ENCODE results near the gene NARF. TPM values are rescaled to one million over a fixed set of nuclear protein-coding genes. Genes with fewer than 3 reads are reported as not detected.

The NARF gene
- total RNA-seq, 2 experiments from 2014 or later = 75.0 to 151 TPM

DNA sequence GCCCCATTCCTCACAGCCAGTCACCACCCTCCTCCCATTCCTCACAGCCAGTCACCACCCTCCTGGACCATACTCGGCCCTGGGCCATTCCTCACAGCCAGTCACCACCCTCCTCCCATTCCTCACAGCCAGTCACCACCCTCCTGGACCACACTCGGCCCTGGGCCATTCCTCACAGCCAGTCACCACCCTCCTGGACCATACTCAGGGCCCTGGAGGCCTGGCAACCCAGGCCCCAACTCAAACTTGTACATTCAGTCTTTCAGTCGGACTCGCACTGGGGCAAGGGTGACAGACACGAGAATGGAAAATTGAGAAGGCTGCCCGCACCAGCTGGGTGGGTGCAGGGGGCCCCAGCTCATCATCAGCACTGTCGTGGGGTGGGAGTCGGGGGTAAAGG is 30.6 kb downstream of the NARF start:
- BruUV-seq (replicated peaks) = no TSS peak
- Histone ChIP-seq H3K27ac (ENCODE audit: low read depth, low read length, poor library complexity, severe bottlenecking) (no peak overlapping the region), H3K4me1 (ENCODE audit: insufficient read depth, low read length, poor library complexity, severe bottlenecking) (peaks cover 29% of the 10 kb centered on the region), H3K4me2 (ENCODE audit: low read length) (no peak overlapping the region), H3K9me2 (ENCODE audit: insufficient read depth, low read length) (no peaks in the 10 kb centered on the region), H4K20me1 (ENCODE audit: insufficient read depth, low read length) (no peaks in the 10 kb centered on the region), H3K79me2 (ENCODE audit: insufficient read depth, low read depth, low read length) (no peaks in the 10 kb centered on the region), H3K9me3 (ENCODE audit: low read length) (no peaks in the 10 kb centered on the region), H2AFZ (ENCODE audit: low read length) (no peak overlapping the region), H3K4me3 (ENCODE audit: low read depth, low read length, poor library complexity, severe bottlenecking) (no peak overlapping the region), H3K36me3 (ENCODE audit: insufficient read depth, low read length) (peaks cover 48% of the 10 kb centered on the region)
- POLR2A ChIA-PET = interaction anchor here (0.6 kb wide), 1 partner anchor 57 kb away, joined by 3 read pairs; no protein-coding TSS in a partner anchor
- CTCF ChIA-PET (ENCODE audit: unreplicated experiment) = no interaction called here
- intact Hi-C loops (cut with micrococcal nuclease; ENCODE audit: unreplicated experiment) = no loop called here
- TF ChIP-seq, protein P1, sequence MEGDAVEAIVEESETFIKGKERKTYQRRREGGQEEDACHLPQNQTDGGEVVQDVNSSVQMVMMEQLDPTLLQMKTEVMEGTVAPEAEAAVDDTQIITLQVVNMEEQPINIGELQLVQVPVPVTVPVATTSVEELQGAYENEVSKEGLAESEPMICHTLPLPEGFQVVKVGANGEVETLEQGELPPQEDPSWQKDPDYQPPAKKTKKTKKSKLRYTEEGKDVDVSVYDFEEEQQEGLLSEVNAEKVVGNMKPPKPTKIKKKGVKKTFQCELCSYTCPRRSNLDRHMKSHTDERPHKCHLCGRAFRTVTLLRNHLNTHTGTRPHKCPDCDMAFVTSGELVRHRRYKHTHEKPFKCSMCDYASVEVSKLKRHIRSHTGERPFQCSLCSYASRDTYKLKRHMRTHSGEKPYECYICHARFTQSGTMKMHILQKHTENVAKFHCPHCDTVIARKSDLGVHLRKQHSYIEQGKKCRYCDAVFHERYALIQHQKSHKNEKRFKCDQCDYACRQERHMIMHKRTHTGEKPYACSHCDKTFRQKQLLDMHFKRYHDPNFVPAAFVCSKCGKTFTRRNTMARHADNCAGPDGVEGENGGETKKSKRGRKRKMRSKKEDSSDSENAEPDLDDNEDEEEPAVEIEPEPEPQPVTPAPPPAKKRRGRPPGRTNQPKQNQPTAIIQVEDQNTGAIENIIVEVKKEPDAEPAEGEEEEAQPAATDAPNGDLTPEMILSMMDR (conservative IDR thresholded peaks at IDR 0.05; ENCODE audit: low read length) = no peak
- TF ChIP-seq EZH2phosphoT487 (IDR thresholded peaks at IDR 0.05; ENCODE audit: borderline replicate concordance, low read depth, low read length) = no peak
- no peak for DNase-seq (ENCODE audit: low spot score)

DNA sequence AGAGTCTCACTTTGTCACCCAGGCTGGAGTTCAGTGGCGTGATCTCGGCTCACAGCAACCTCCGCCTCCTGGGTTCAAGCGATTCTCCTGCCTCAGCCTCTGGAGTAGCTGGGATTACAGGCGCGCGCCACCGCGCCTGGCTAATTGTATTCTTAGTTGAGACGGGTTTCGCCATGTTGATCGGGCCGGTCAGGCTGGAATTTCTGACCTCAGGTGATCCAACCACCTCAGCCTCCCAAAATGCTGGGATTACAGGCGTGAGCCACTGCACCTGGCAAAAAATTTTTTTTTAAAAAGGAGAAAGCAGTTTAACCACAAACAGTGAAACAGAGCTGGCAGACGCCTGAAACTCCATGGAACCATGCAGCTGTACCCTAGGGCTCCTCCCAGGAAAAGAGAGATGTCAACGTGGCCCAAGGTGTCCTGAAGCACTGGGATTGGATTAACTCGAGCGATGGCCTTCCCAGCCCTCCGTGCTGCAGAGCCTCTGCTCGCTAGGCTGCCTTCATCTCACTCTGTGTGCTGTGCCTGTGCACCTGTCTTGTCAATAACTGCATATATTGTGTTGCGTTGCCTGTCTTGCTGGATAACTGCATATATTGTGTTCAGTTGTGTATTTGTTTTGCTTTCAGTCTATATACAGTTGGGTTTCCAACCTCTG is 31.4 kb downstream of the NARF start:
- ChIA-PET CTCF (ENCODE audit: unreplicated experiment) (no interaction called here), POLR2A (interaction anchor here (0.6 kb wide), 2 partner anchors 56 to 156 kb away, joined by 3 to 7 read pairs; no protein-coding TSS in a partner anchor)
- TF ChIP-seq, protein P1 (conservative IDR thresholded peaks at IDR 0.05; ENCODE audit: low read length) = no peak
- TF ChIP-seq EZH2phosphoT487 (IDR thresholded peaks at IDR 0.05; ENCODE audit: borderline replicate concordance, low read depth, low read length) = no peak
- Histone ChIP-seq H3K79me2 (ENCODE audit: insufficient read depth, low read depth, low read length) (no peaks in the 10 kb centered on the region), H3K36me3 (ENCODE audit: insufficient read depth, low read length) (peaks cover 39% of the 10 kb centered on the region), H3K9me3 (ENCODE audit: low read length) (no peaks in the 10 kb centered on the region), H2AFZ (ENCODE audit: low read length) (no peak overlapping the region), H3K27ac (ENCODE audit: low read depth, low read length, poor library complexity, severe bottlenecking) (peak overlapping the region; percentile 59), H3K9me2 (ENCODE audit: insufficient read depth, low read length) (no peaks in the 10 kb centered on the region), H3K4me3 (ENCODE audit: low read depth, low read length, poor library complexity, severe bottlenecking) (peak overlapping the region; percentile 8), H3K4me2 (ENCODE audit: low read length) (peak overlapping the region; percentile 49), H4K20me1 (ENCODE audit: insufficient read depth, low read length) (no peaks in the 10 kb centered on the region), H3K4me1 (ENCODE audit: insufficient read depth, low read length, poor library complexity, severe bottlenecking) (peaks cover 34% of the 10 kb centered on the region)
- DNase-seq (ENCODE audit: low spot score) = no peak
- BruUV-seq (replicated peaks) = no TSS peak
- intact Hi-C loops (cut with micrococcal nuclease; ENCODE audit: unreplicated experiment) = loop anchor here (1.0 to 10.0 kb wide), 2 partner anchors 41 to 195 kb away; no protein-coding TSS in a partner anchor

DNA sequence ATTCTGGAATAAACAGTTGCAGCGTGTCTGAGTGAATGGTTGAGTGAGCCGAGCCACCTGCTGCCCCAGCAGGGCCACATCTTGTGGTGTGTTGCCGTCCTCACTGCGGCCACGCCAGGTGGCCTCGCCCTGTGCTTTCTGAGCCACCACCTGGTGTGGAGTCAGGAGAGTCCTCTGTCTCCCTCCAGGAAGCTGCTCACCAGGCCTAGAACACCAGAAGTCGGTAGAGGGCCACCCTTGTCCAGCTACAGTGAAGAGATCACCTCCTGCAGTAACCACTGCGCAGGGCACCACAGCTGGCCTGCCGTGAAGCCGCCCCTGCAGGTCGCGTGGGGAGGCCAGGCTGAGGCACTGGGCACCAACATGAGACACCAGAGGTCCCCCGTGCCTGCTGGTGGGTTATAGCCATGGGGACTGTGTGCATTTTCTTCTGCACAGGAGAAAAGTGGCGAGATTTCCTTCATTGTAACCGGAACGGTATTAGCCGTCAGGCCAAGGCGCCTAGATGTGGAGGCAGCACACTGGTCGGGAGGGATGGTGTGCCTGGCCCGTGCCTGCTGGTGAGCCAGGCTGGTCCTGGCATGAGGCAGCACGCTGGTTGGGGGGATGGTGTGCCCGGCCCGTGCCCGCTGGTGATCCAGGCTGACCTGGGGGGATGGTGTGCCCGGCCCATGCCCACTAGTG is 32.1 kb downstream of the NARF start:
- peak overlapping the region; percentile 8 for H3K4me3 ChIP-seq (ENCODE audit: low read depth, low read length, poor library complexity, severe bottlenecking)
- H3K79me2 ChIP-seq (ENCODE audit: insufficient read depth, low read depth, low read length) = no peaks in the 10 kb centered on the region
- no peaks in the 10 kb centered on the region for H4K20me1 ChIP-seq (ENCODE audit: insufficient read depth, low read length)
- no peak overlapping the region for H2AFZ ChIP-seq (ENCODE audit: low read length)
- peak overlapping the region; percentile 49 for H3K4me2 ChIP-seq (ENCODE audit: low read length)
- no peaks in the 10 kb centered on the region for H3K9me2 ChIP-seq (ENCODE audit: insufficient read depth, low read length)
- peaks cover 35% of the 10 kb centered on the region for H3K36me3 ChIP-seq (ENCODE audit: insufficient read depth, low read length)
- peaks cover 40% of the 10 kb centered on the region for H3K4me1 ChIP-seq (ENCODE audit: insufficient read depth, low read length, poor library complexity, severe bottlenecking)
- POLR2A ChIA-PET = no interaction called here
- peak overlapping the region; percentile 59 for H3K27ac ChIP-seq (ENCODE audit: low read depth, low read length, poor library complexity, severe bottlenecking)
- peak; percentile 90 for DNase-seq (ENCODE audit: low spot score)
- intact Hi-C loops (cut with micrococcal nuclease; ENCODE audit: unreplicated experiment) = loop anchor here (1.0 to 10.0 kb wide), 2 partner anchors 41 to 196 kb away; no protein-coding TSS in a partner anchor
- no peaks in the 10 kb centered on the region for H3K9me3 ChIP-seq (ENCODE audit: low read length)
- TF ChIP-seq EZH2phosphoT487 (IDR thresholded peaks at IDR 0.05; ENCODE audit: borderline replicate concordance, low read depth, low read length) = no peak
- TF ChIP-seq, protein P1 (conservative IDR thresholded peaks at IDR 0.05; ENCODE audit: low read length) = peak; percentile 45
- CTCF ChIA-PET (ENCODE audit: unreplicated experiment) = no interaction called here
- no TSS peak for BruUV-seq (replicated peaks)
